ENCODE data around the gene MTOR.
"Not testable (repeated sequence)": the region's sequence is repeated elsewhere in the genome, so short reads cannot be mapped to it uniquely, and the experiment has no call there.

The MTOR gene

GRCh38 chr1:11067716-11068599, 194.4 kb downstream of the MTOR start:
- DNase-seq (ENCODE audit: low read depth) = no peak
- no peak overlapping the region for H3K4me3 ChIP-seq (ENCODE audit: control insufficient read depth, low read depth, low read length)
- TF ChIP-seq, protein P1, sequence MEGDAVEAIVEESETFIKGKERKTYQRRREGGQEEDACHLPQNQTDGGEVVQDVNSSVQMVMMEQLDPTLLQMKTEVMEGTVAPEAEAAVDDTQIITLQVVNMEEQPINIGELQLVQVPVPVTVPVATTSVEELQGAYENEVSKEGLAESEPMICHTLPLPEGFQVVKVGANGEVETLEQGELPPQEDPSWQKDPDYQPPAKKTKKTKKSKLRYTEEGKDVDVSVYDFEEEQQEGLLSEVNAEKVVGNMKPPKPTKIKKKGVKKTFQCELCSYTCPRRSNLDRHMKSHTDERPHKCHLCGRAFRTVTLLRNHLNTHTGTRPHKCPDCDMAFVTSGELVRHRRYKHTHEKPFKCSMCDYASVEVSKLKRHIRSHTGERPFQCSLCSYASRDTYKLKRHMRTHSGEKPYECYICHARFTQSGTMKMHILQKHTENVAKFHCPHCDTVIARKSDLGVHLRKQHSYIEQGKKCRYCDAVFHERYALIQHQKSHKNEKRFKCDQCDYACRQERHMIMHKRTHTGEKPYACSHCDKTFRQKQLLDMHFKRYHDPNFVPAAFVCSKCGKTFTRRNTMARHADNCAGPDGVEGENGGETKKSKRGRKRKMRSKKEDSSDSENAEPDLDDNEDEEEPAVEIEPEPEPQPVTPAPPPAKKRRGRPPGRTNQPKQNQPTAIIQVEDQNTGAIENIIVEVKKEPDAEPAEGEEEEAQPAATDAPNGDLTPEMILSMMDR (conservative IDR thresholded peaks at IDR 0.05; ENCODE audit: control insufficient read depth, insufficient read depth, low read depth, low read length) = no peak

- no peak overlapping the region for H3K4me3 ChIP-seq (ENCODE audit: control insufficient read depth, low read depth, low read length)
- DNase-seq (ENCODE audit: low read depth) = no peak
- TF ChIP-seq, protein P1 (conservative IDR thresholded peaks at IDR 0.05; ENCODE audit: control insufficient read depth, insufficient read depth, low read depth, low read length) = no peak
Measured at GRCh38 chr1:11065796-11066195, 196.6 kb downstream of the MTOR start.

GRCh38 chr1:11064942-11065341, 197.4 kb downstream of the MTOR start:
- TF ChIP-seq, protein P1 (conservative IDR thresholded peaks at IDR 0.05; ENCODE audit: control insufficient read depth, insufficient read depth, low read depth, low read length) = no peak
- DNase-seq (ENCODE audit: low read depth) = no peak
- H3K4me3 ChIP-seq (ENCODE audit: control insufficient read depth, low read depth, low read length) = no peak overlapping the region

DNA sequence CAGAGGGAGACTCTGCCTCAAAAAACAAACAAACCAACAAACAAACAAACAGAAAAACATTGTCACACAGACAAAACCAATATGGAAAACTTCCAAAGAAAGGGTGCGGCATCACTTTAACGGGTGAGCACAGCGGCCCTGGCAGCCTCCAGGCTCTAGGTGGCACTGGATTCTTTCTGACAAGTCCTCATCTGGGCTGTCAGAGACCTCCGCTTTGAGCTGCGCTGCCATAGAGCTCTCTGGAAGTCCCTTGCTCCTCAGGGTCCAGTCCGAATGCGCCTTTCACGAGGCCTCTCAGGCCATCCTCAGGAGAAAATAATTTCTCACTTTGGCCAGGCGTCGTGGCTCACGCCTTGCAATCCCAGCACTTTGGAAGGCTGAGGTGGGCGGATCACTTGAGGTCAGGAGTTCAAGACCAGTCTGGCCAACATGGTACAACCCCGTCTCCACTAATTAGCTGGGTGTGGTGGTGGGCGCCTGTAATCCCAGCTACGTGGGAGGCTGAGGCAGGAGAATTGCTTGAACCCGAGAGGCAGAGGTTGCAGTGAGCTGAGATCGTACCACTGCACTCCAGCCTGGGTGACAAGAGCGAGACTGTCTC, 198.3 kb downstream of the MTOR start:
- not testable (repeated sequence) for H3K4me3 ChIP-seq (ENCODE audit: control insufficient read depth, low read depth, low read length); DNase-seq (ENCODE audit: low read depth)

- no peak overlapping the region for H3K4me3 ChIP-seq (ENCODE audit: control insufficient read depth, low read depth, low read length)
- TF ChIP-seq, protein P1 (conservative IDR thresholded peaks at IDR 0.05; ENCODE audit: control insufficient read depth, insufficient read depth, low read depth, low read length) = no peak
- DNase-seq (ENCODE audit: low read depth) = peak; percentile 72
Measured at GRCh38 chr1:11062965-11063401, 199.4 kb downstream of the MTOR start.

DNA sequence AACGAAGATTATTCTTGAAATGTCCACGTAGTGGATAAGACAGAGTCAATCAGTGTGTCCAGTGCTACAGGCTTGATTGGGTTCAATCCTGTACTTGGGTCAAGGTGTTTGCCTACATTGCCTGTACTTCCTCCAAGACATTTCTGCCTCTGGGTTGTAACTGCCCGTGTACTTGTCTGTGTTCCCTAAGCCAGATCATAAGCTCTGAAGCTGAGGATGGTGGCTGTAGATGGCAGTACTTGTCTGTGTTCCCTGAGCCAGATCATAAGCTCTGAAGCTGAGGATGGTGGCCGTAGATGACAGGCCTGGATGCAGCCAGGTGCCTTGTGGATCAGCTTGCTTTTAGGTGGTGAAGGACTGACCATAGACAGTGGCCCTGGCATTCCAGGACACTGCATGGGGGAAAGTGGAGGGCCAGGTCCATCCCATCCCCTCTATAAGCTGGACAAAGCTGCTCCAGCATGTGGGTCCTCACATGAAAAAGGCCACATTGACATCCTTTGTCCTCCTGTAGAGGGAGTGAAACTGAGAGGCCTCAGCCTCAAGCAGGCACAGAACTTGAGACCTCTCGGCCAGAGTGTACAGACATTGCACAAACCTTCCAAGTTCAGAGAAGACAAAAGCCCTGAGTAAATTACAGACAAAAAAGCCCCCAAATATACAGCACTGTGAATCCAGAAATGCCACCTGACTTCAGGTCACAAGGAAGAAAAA, 200.5 kb downstream of the MTOR start:
- TF ChIP-seq, protein P1 (conservative IDR thresholded peaks at IDR 0.05; ENCODE audit: control insufficient read depth, insufficient read depth, low read depth, low read length) = no peak
- no peak for DNase-seq (ENCODE audit: low read depth)

More for the DNA sequence above, 200.5 kb downstream of the MTOR start:
- H3K4me3 ChIP-seq (ENCODE audit: control insufficient read depth, low read depth, low read length) = no peak overlapping the region
